Stimulated activated CD4-positive, alpha-beta T cell treated with anti-CD3 and anti-CD28 coated beads, Interleukin-12 subunit alpha, Interleukin-12 subunit beta, amount 100 ng/mL, for 24 hours (primary cell): ENCODE results near the gene PRAMEF18.
"Not testable (repeated sequence)": the region's sequence is repeated elsewhere in the genome, so short reads cannot be mapped to it uniquely, and the experiment has no call there.

Source experiments
- DNase-seq, 2 experiments: peaks; one replicate each; pipeline ENCODE4 v3.0.0-alpha.2; 2020; ENCODE audit warnings: low read depth in 2 of 2

Gene PRAMEF18

GRCh38 chr1:13201309-13201708, 24.6 kb downstream of the PRAMEF18 start, which contains the start of gene PRAMEF13:
PRAMEF13 (minus strand) TSS chr1:13201409; CDS start chr1:13199589, 1,820 bp downstream.
- DNase-seq, result not testable (repeated sequence)
